IMR-90 (cell line): ENCODE measurements around the gene XCL1. TPM values are rescaled to one million over a fixed set of nuclear protein-coding genes. Genes with fewer than 3 reads are reported as not detected.

Experiments
- ATAC-seq: fragments of 200-7000 bp; cut with Tn5 transposase; 2 replicates; pipeline ENCODE4 v1.9.1; 2020; ENCODE audit warnings: low read depth, mild to moderate bottlenecking, moderate library complexity
- BruUV-seq: library from RNA; stranded (reverse); fragments of 400-500 nt; replicated peaks from 2 replicates; lab custom pipeline; 2021; lab: Mats Ljungman, UMichigan
- CTCF ChIA-PET: fragments of 300-600 bp; formaldehyde crosslinking; extraction: SDS; loops from one replicate; lab custom pipeline; 2021; ENCODE audit warnings: antibody characterized with exemption; lab: Yijun Ruan, JAX
- POLR2A ChIA-PET: fragments of 300-600 bp; sonication (Branson Sonifier 250); formaldehyde crosslinking; loops from one replicate; lab custom pipeline; 2022; ENCODE audit warnings: antibody characterized with exemption; ENCODE audit not compliant: unreplicated experiment; lab: Charles Lee
- DNase-seq: peaks from one replicate; pipeline ENCODE4 v3.0.0; 2013
- H2AFZ ChIP-seq: replicated peaks from 2 replicates; pipeline ENCODE3; 2013; ENCODE audit warnings: low read length, mild to moderate bottlenecking; ENCODE audit not compliant: poor library complexity
- H2AK5ac ChIP-seq: 2 replicates; pipeline ENCODE4 v1.6.1; 2013; ENCODE audit warnings: low read depth, low read length, inconsistent platforms
- H2AK9ac ChIP-seq: replicated peaks from 2 replicates; pipeline ENCODE3; 2013; ENCODE audit warnings: mild to moderate bottlenecking, low read depth, low read length, moderate library complexity; ENCODE audit not compliant: poor library complexity
- H2BK120ac ChIP-seq: 2 replicates; pipeline ENCODE4 v1.6.1; 2013; ENCODE audit warnings: low read depth, low read length, inconsistent platforms
- H2BK15ac ChIP-seq: 3 replicates; pipeline ENCODE4 v1.6.1; 2013; ENCODE audit warnings: low read depth, low read length, inconsistent platforms
- H2BK20ac ChIP-seq: 2 replicates; pipeline ENCODE4 v1.6.1; 2013; ENCODE audit warnings: low read depth, mild to moderate bottlenecking, inconsistent platforms, low read length, moderate library complexity
- H2BK5ac ChIP-seq: 2 replicates; pipeline ENCODE4 v1.6.1; 2013; ENCODE audit warnings: mild to moderate bottlenecking, low read depth, low read length, inconsistent platforms; ENCODE audit not compliant: poor library complexity, severe bottlenecking
- H3K14ac ChIP-seq: replicated peaks from 2 replicates; pipeline ENCODE4 v1.6.1; 2013; ENCODE audit warnings: low read depth, low read length, inconsistent platforms
- H3K18ac ChIP-seq: 2 replicates; pipeline ENCODE4 v1.6.1; 2013; ENCODE audit warnings: low read depth, low read length, control low read depth
- H3K23ac ChIP-seq: 2 replicates; pipeline ENCODE4 v1.6.1; 2013; ENCODE audit warnings: low read depth, low read length, inconsistent platforms
- H3K27ac ChIP-seq: 2 replicates; pipeline ENCODE4 v1.5.1; 2013; ENCODE audit warnings: mild to moderate bottlenecking, control low read depth, low read length; ENCODE audit not compliant: insufficient read depth
- H3K27me3 ChIP-seq: 2 replicates; pipeline ENCODE4 v1.6.1; 2013; ENCODE audit warnings: low read length; ENCODE audit not compliant: control insufficient read depth, insufficient read depth
- H3K36me3 ChIP-seq: 2 replicates; pipeline ENCODE4 v1.6.1; 2013; ENCODE audit warnings: low read length, mixed read lengths; ENCODE audit not compliant: control insufficient read depth, insufficient read depth
- H3K4ac ChIP-seq: 2 replicates; pipeline ENCODE4 v1.6.1; 2013; ENCODE audit warnings: low read depth, low read length, inconsistent platforms
- H3K4me1 ChIP-seq: 2 replicates; pipeline ENCODE4 v1.6.1; 2013; ENCODE audit warnings: low read length, mixed read lengths; ENCODE audit not compliant: control insufficient read depth, insufficient read depth
- H3K4me2 ChIP-seq: 2 replicates; pipeline ENCODE4 v1.6.1; 2013; ENCODE audit warnings: low read depth, mild to moderate bottlenecking, control low read depth, low read length, moderate library complexity
- H3K4me3 ChIP-seq: 2 replicates; pipeline ENCODE4 v1.5.1; 2013; ENCODE audit warnings: low read depth, mild to moderate bottlenecking, control low read depth, low read length, moderate library complexity; ENCODE audit not compliant: insufficient read depth
- H3K56ac ChIP-seq: 2 replicates; pipeline ENCODE4 v1.6.1; 2013; ENCODE audit warnings: low read length, inconsistent platforms; ENCODE audit not compliant: insufficient read depth; ENCODE audit errors: extremely low read depth
- H3K79me1 ChIP-seq, 2 experiments: 2 replicates each; pipeline ENCODE4 v1.6.1; 2013; ENCODE audit warnings: low read length in 2 of 2, inconsistent platforms in 1 of 2, low read depth in 1 of 2
- H3K9ac ChIP-seq: 2 replicates; pipeline ENCODE4 v1.6.1; 2013; ENCODE audit warnings: low read depth, low read length, control low read depth
- H3K9me1 ChIP-seq: 2 replicates; pipeline ENCODE4 v1.6.1; 2013; ENCODE audit warnings: low read length, inconsistent platforms; ENCODE audit not compliant: insufficient read depth
- H3K9me3 ChIP-seq: 2 replicates; pipeline ENCODE4 v1.6.1; 2013; ENCODE audit warnings: low read length; ENCODE audit not compliant: control insufficient read depth, insufficient read depth
- H4K20me1 ChIP-seq: 2 replicates; pipeline ENCODE4 v1.6.1; 2013; ENCODE audit warnings: low read length, inconsistent platforms; ENCODE audit not compliant: insufficient read depth
- H4K5ac ChIP-seq: 2 replicates; pipeline ENCODE4 v1.6.1; 2013; ENCODE audit warnings: mild to moderate bottlenecking, low read depth, low read length, control low read depth
- H4K8ac ChIP-seq, 2 experiments: 2 replicates each; pipeline ENCODE4 v1.6.1; 2013; ENCODE audit warnings: low read depth in 2 of 2, low read length in 2 of 2, control low read depth in 1 of 2, inconsistent platforms in 1 of 2
- H4K91ac ChIP-seq: 2 replicates; pipeline ENCODE4 v1.6.1; 2013; ENCODE audit warnings: low read depth, low read length, inconsistent platforms; ENCODE audit not compliant: insufficient read depth
- CEBPB ChIP-seq: IDR thresholded peaks from 2 replicates; pipeline ENCODE4 v1.6.1; 2012; ENCODE audit warnings: low read depth, low read length, improper control_type of control experiment
- MAFK ChIP-seq: IDR thresholded peaks from 2 replicates; pipeline ENCODE4 v1.6.1; 2012; ENCODE audit warnings: low read depth, low read length, improper control_type of control experiment
- MAZ ChIP-seq: IDR thresholded peaks from 2 replicates; pipeline ENCODE4 v1.6.1; 2012; ENCODE audit warnings: low read depth, mild to moderate bottlenecking, low read length, improper control_type of control experiment, moderate library complexity, borderline replicate concordance
- MXI1 ChIP-seq: IDR thresholded peaks from 2 replicates; pipeline ENCODE4 v1.6.1; 2012; ENCODE audit warnings: low read depth, mild to moderate bottlenecking, low read length, moderate library complexity, borderline replicate concordance
- NFE2L2 ChIP-seq: fragments of 150-350 bp; IDR thresholded peaks from 2 replicates; pipeline ENCODE4 v1.6.1; 2016; ENCODE audit warnings: low read depth, mild to moderate bottlenecking, low read length
- POLR2A ChIP-seq: IDR thresholded peaks from 2 replicates; pipeline ENCODE4 v1.6.1; 2012; ENCODE audit warnings: mild to moderate bottlenecking, low read depth, low read length
- RAD21 ChIP-seq: IDR thresholded peaks from 2 replicates; pipeline ENCODE4 v1.6.1; 2012; ENCODE audit warnings: low read length, improper control_type of control experiment
- RCOR1 ChIP-seq: IDR thresholded peaks from 2 replicates; pipeline ENCODE4 v1.6.1; 2012; ENCODE audit warnings: mild to moderate bottlenecking, low read length, improper control_type of control experiment; ENCODE audit not compliant: insufficient replicate concordance
- RFX5 ChIP-seq: IDR thresholded peaks from 2 replicates; pipeline ENCODE4 v1.8.0; 2012; ENCODE audit warnings: low read depth, mild to moderate bottlenecking, low read length, moderate library complexity
- SMC3 ChIP-seq: fragments of 150-350 bp; IDR thresholded peaks from 2 replicates; pipeline ENCODE4 v1.6.1; 2016; ENCODE audit warnings: low read depth, mild to moderate bottlenecking, antibody characterized with exemption, low read length, moderate library complexity
- WGBS, 2 experiments: methylation state at CpG; one replicate each; pipeline versions ENCODE4 v1.1.5 to v1.1.7; 2013; ENCODE audit warnings: missing lambda C conversion rate in 2 of 2; ENCODE audit not compliant: insufficient read length in 1 of 2; ENCODE audit errors: extremely low coverage in 2 of 2; 5-methylcytosine and 5-hydroxymethylcytosine counted together
- dilution Hi-C: fragments of 300-500 bp; cut with HindIII; formaldehyde crosslinking; loops from one replicate; pipeline ENCODE4 v1.14.3; 2018; ENCODE audit warnings: low sequenced_read_pairs; ENCODE audit not compliant: unreplicated experiment
- in situ Hi-C: fragments of 300-500 bp; cut with MboI; formaldehyde crosslinking; loops from 3 replicates; pipeline ENCODE4 v1.14.3; 2019; ENCODE audit warnings: low sequenced_read_pairs, inconsistent platforms, mixed read lengths
- intact Hi-C: fragments of 100-400 bp; cut with micrococcal nuclease; formaldehyde crosslinking; loops from 2 replicates; pipeline ENCODE4 v1.10.0; 2022
- polyA plus RNA-seq, 3 experiments: library from polyadenylated mRNA; depleted of rRNA; stranded (reverse); fragments of >200 nt; gene quantifications; 2 replicates each; pipeline ENCODE4 v1.2.3, GENCODE V29; 2012; ENCODE audit warnings: low replicate concordance in 1 of 3
- total RNA-seq: library from RNA; depleted of rRNA; stranded (reverse); fragments of >200 nt; gene quantifications from 2 replicates; pipeline ENCODE4 v1.2.3, GENCODE V29; 2012
- TF ChIP-seq, protein P1 (sequence below): fragments of 150-350 bp; IDR thresholded peaks from 2 replicates; pipeline ENCODE4 v1.6.1; 2017; ENCODE audit warnings: mild to moderate bottlenecking, antibody characterized with exemption, low read length, low read depth
- TF ChIP-seq, protein P2 (sequence below): conservative IDR thresholded peaks from 2 replicates; pipeline ENCODE4 v1.5.1; 2012; ENCODE audit warnings: mild to moderate bottlenecking, low read depth, low read length, improper control_type of control experiment

The XCL1 gene
- total and polyA plus RNA-seq, 2 of the 4 experiments (the other 2 are of a cell fraction): not detected

DNA sequence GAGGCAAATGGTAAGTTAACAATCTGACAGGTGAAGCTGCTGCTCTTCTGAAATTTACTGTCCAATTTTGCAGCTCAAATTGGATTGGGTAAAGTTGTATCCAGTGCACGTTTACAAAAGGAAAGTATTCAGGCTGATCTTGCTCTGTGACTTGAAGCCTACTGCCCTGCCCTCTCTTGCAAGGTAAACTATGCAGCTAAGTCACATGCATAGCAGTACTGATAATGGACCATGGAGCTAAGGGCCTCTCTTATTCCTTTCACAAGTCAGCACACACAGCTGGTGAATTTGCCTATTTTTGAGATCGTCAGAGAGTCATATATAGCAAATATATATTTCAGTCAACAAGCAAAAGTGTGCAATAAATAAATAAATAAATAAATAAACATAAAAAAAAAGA is 23.2 kb downstream of the XCL1 start:
- Histone ChIP-seq H3K4me2 (no peak overlapping the region), H3K27ac (no peak overlapping the region), H3K4me1 (no peaks in the 10 kb centered on the region), H4K20me1 (no peaks in the 10 kb centered on the region), H2AK9ac (no peak overlapping the region), H4K91ac (no peak overlapping the region), H2AK5ac (no peak overlapping the region), H3K36me3 (no peaks in the 10 kb centered on the region), H3K27me3 (no peaks in the 10 kb centered on the region), H3K4ac (no peak overlapping the region), H3K4me3 (no peak overlapping the region), H3K9me3 (no peaks in the 10 kb centered on the region), H3K23ac (no peak overlapping the region), H4K8ac (no peak overlapping the region), H3K9me1 (no peaks in the 10 kb centered on the region), H2AFZ (no peak overlapping the region), H3K56ac (no peak overlapping the region), H3K18ac (no peak overlapping the region), H4K5ac (no peak overlapping the region), H3K9ac (no peak overlapping the region), H3K79me1 (no peaks in the 10 kb centered on the region), H2BK120ac (no peak overlapping the region), H2BK20ac (no peak overlapping the region), H3K14ac (no peak overlapping the region), H2BK15ac (no peak overlapping the region), H2BK5ac (no peak overlapping the region)
- in situ Hi-C loops (loop anchor here (10.0 kb wide), 2 partner anchors 755 to 945 kb away; no protein-coding TSS in a partner anchor), intact Hi-C loops (loop anchor here (5.0 to 10.0 kb wide), 3 partner anchors 535 to 1215 kb away; no protein-coding TSS in a partner anchor), dilution Hi-C loops (no loop called here)
- no peak for TF ChIP-seq MAZ
- no peak for TF ChIP-seq MXI1
- TF ChIP-seq, protein P1, sequence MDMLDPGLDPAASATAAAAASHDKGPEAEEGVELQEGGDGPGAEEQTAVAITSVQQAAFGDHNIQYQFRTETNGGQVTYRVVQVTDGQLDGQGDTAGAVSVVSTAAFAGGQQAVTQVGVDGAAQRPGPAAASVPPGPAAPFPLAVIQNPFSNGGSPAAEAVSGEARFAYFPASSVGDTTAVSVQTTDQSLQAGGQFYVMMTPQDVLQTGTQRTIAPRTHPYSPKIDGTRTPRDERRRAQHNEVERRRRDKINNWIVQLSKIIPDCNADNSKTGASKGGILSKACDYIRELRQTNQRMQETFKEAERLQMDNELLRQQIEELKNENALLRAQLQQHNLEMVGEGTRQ: no peak
- TF ChIP-seq POLR2A: no peak
- no peak for TF ChIP-seq RFX5
- TF ChIP-seq CEBPB: no peak
- TF ChIP-seq NFE2L2: no peak
- no peak for TF ChIP-seq RAD21
- TF ChIP-seq, protein P2, sequence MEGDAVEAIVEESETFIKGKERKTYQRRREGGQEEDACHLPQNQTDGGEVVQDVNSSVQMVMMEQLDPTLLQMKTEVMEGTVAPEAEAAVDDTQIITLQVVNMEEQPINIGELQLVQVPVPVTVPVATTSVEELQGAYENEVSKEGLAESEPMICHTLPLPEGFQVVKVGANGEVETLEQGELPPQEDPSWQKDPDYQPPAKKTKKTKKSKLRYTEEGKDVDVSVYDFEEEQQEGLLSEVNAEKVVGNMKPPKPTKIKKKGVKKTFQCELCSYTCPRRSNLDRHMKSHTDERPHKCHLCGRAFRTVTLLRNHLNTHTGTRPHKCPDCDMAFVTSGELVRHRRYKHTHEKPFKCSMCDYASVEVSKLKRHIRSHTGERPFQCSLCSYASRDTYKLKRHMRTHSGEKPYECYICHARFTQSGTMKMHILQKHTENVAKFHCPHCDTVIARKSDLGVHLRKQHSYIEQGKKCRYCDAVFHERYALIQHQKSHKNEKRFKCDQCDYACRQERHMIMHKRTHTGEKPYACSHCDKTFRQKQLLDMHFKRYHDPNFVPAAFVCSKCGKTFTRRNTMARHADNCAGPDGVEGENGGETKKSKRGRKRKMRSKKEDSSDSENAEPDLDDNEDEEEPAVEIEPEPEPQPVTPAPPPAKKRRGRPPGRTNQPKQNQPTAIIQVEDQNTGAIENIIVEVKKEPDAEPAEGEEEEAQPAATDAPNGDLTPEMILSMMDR: no peak
- no peak for TF ChIP-seq SMC3
- no peak for TF ChIP-seq MAFK
- no peak for TF ChIP-seq RCOR1
- ATAC-seq (no peak), DNase-seq (no peak)
- no CpG with 5 or more reads among the region's 2 CpGs for WGBS, 2 experiments
- ChIA-PET CTCF (interaction anchor here (0.6 kb wide), 1 partner anchor 128 kb away, joined by 3 read pairs; no protein-coding TSS in a partner anchor), POLR2A (no interaction called here)
- BruUV-seq: no TSS peak
